Suppressor macrophage (primary cell): Measurements from ENCODE around the gene TMEM231.

Experiments
- DNase-seq, 4 experiments: peaks; one replicate each; pipeline ENCODE4 v3.0.0-alpha.2; 2020 to 2022

Gene TMEM231

GRCh38 chr16:75488322-75488721 lies 67.7 kb downstream of the TMEM231 start:
- DNase-seq, result no peak
